Occipital lobe (tissue), 2 donors: ENCODE results near the gene MRPL44. TPM values are rescaled to one million over a fixed set of nuclear protein-coding genes. Genes with fewer than 3 reads are reported as not detected.

Experiments used
- DNase-seq: peaks from one replicate; lab custom pipeline; 2025; lab: John Stamatoyannopoulos, UW
- total RNA-seq: library from RNA; depleted of rRNA; stranded (reverse); fragments of >200 nt; gene quantifications from one replicate; pipeline ENCODE4 v1.2.3, GENCODE V29; 2014

The MRPL44 gene
- total RNA-seq = 80.2 TPM

DNA sequence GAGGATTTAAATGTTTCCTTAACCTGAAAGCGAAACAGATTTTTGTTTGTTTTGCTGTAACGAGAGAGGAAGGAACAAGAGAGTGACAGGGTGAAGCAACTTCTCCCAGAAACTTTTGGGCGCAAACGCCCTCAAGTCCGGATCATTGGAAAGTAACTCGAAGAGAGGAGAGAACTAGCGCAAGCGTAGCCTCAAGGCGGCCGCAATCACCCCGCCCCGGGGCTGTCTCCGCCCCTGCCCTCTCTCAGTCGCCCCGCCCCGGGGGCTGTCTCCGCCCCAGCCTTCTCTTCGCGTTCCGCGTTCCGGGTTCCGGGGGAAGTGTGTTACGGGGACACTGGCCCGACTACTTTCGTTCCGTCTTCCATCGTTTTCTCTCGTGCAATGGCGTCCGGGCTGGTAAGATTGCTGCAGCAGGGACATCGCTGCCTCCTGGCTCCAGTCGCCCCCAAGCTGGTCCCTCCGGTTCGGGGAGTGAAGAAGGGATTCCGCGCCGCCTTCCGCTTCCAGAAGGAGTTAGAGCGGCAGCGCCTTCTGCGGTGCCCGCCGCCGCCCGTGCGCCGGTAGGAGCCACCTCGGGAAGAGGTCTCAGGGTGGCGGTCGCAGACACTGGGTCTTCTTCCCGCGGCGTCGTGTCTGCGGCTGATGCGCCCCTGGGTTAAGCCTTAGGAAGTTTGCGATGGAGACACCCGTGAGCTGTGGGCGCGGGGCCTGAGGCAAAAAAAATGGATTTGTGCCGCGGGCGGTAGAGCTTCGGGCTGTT, at the start of gene MRPL44:
Gene MRPL44 (plus strand): TSS at position 372 of the 760 bp plus-strand sequence. CDS start 10 bp downstream, at position 382.
- peak; percentile 93 for DNase-seq

- no peak for DNase-seq
These were observed 48.8 kb upstream of the MRPL44 start for GRCh38 chr2:223908304-223908998.

DNA sequence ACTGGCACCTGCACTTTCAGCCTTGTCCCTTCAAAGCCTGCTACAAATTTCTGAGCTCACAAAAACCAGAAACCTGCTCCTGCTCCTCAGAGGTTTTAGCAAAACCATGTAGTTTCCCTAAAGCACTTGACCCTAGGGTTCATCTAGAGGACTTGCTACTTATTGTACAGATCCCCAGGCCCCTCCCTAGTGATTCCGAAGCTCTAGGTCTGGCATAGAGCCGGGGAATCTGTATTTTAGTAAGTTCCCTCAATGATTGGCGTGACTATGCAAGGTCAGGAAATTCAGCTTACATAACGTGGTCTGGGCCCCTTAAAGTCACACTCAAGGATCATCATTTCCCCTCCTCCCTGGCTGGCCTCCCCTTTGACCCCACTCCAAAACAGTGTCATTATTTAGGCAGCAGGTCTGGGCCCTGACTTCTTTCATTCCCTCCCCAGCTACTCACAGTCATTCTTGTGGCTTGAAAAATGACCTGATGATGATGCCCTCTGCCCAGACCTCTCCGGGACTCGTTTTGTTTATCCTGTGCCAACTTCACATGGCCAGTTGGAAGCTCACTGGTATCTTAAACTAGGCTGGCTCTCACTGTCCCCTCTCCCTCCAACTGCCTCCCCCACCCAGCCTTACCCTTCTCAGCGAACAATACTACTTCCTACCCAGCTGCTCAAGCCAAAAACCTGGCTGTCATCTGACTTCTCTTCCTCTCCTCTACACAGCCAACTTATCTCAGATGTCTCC, 48.1 kb upstream of the MRPL44 start:
- no peak for DNase-seq

DNA sequence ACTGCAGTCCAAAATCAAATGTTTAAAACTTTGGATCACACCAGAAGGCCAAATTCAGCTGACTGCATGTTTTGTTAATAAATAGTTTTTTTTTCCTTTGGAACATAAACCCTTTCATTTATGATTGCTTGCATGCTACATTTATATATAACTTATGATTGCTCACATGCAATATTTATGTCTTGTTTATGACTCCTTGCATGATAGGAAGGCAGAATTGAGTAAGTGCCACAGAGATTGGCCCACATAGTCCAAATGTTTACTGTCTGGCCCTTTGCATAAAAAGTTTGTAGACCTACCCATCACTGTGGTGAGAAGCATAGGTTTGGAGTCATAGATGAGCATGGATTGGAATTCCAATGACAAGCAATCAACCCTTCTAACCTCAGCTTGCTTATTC, 42.9 kb upstream of the MRPL44 start:
- DNase-seq = no peak

- DNase-seq = no peak
These were observed 42.2 kb upstream of the MRPL44 start for GRCh38 chr2:223915071-223915470.

GRCh38 chr2:223916181-223916920, 40.9 kb upstream of the MRPL44 start:
- DNase-seq = no peak

DNA sequence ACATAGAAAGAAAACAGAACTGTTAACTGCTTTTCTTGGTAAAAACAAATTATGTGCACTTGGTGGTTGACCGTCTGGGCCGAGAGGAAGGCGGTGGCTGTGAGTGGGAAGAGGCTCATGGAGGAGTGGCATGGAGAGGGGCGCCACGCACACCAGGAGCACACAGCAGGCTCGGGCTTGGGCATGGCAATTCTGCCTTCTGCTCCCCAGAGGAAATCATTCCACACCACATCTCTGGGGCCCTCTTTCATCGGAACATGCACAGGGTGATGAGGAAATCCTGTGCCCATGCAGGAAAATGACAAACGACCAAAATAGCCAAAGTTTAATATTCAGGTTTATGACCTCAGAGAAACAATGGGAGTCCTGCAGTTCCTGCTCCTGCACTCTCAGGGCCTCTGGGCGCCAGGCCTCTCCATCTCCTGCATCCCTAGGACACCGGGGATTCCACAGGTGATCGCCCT, 38.6 kb upstream of the MRPL44 start:
- no peak for DNase-seq

- DNase-seq = no peak
These were observed 37.2 kb upstream of the MRPL44 start for GRCh38 chr2:223920109-223920508.

- DNase-seq = no peak
These were observed 36.1 kb upstream of the MRPL44 start for GRCh38 chr2:223921204-223921603.

GRCh38 chr2:223922308-223922707, 35.0 kb upstream of the MRPL44 start:
- DNase-seq = no peak

DNA sequence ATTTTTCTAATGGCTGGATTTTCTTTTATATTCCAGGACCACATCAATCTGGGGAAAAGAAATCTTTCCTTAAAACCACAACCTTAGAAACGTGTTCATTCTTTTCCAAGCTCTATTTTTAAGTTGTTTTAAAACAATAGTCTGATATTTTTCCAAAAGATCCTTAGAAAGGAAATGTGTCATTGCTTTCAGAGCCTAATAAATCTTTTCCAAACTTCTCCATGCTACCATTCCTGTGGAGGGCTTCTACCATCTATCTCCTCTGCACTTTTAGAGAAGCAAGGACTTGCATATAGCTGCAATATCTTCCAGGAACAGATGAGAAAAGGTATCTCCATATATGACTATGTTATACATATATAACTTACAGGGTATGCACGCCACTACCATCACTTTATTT, 33.3 kb upstream of the MRPL44 start:
- DNase-seq = no peak

- no peak for DNase-seq
These were observed 32.2 kb upstream of the MRPL44 start for GRCh38 chr2:223925106-223925505.

GRCh38 chr2:223928113-223929006, 28.9 kb upstream of the MRPL44 start:
- DNase-seq = no peak

GRCh38 chr2:223929571-223930102, 27.6 kb upstream of the MRPL44 start:
- DNase-seq = no peak

DNA sequence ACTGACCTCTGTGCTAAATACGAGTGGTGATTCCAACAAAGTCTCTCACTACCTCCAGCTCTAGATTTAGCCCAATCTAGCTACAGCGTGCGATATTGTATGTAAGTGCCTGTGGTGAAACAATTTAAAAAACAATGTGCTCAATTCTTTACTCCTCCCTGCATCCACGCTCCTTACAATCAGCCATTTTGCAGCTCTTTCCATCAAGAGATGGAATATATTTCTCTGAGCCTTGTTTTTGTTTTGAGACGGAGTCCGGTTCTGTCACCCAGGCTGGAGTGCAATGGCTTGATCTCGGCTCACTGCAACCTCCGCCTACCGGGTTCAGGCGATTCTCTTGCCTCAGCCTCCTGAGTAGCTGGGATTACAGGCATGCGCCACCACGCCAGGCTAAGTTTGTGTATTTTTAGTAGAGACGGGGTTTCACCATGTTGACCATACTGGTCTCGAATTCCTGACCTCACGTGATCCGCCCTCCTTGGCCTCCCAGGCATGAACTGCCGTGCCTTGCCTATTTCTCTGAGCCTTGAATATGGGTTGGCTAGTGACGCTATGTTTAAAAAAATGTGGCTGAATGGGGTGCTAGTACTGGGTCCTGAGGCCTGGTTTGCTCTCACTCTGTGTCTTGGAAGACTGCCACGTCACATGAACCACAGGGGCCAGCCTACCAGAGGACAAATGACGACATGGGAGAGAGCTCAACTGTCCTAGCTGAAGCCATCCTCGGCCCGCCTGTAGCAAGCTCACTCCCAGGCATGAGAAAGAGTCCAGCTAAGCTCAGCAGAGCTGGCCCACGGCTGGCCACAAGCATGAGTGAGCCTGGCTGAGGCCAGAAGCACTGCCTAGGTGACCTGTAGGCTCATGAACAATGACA, 26.9 kb upstream of the MRPL44 start:
- DNase-seq = peak; percentile 39

- DNase-seq = no peak
These were observed 24.2 kb upstream of the MRPL44 start for GRCh38 chr2:223932816-223933800.

GRCh38 chr2:223934870-223935269, 22.4 kb upstream of the MRPL44 start:
- DNase-seq = no peak
